Activated naive CD4-positive, alpha-beta T cell treated with Interleukin-2 at 50 U/mL for 16 hours (primary cell): Measurements from ENCODE around the gene SYVN1.

ENCODE experiments used
- DNase-seq: peaks from one replicate; pipeline ENCODE4 v3.0.0-alpha.2; 2020

SYVN1 gene

GRCh38 chr11:65111744-65112545 lies 22.4 kb downstream of the SYVN1 start, which contains the start of gene TM7SF2:
Gene TM7SF2 (plus strand): TSS chr11:65111872. CDS start chr11:65112016, 144 bp downstream.
- DNase-seq, result peak; percentile 94

GRCh38 chr11:65111159-65111743 lies 23.1 kb downstream of the SYVN1 start:
- no peak for DNase-seq

- DNase-seq, result peak; percentile 97
Measured at GRCh38 chr11:65110354-65110861, 23.9 kb downstream of the SYVN1 start.

GRCh38 chr11:65109231-65110198 lies 24.8 kb downstream of the SYVN1 start:
- DNase-seq, result no peak

GRCh38 chr11:65108469-65109123 lies 25.7 kb downstream of the SYVN1 start:
- DNase-seq, result no peak

- no peak for DNase-seq
Measured at GRCh38 chr11:65107751-65108468, 26.4 kb downstream of the SYVN1 start.

GRCh38 chr11:65107078-65107477 lies 27.2 kb downstream of the SYVN1 start:
- DNase-seq, result no peak

- no peak for DNase-seq
Measured at GRCh38 chr11:65104628-65105027, 29.7 kb downstream of the SYVN1 start.

GRCh38 chr11:65103476-65103875 lies 30.8 kb downstream of the SYVN1 start:
- DNase-seq, result no peak

- DNase-seq, result no peak
Measured at GRCh38 chr11:65102142-65103095, 31.9 kb downstream of the SYVN1 start.

GRCh38 chr11:65100674-65101350 lies 33.5 kb downstream of the SYVN1 start:
- DNase-seq, result no peak

- no peak for DNase-seq
Measured at GRCh38 chr11:65096926-65097325, 37.4 kb downstream of the SYVN1 start.

GRCh38 chr11:65095974-65096806 lies 38.1 kb downstream of the SYVN1 start, which contains the start of gene VPS51:
Gene VPS51 (plus strand): TSS chr11:65096214. CDS start chr11:65096251, 37 bp downstream.
- peak; percentile 85 for DNase-seq

- DNase-seq, result no peak
Measured at GRCh38 chr11:65095427-65095826, 38.9 kb downstream of the SYVN1 start.

GRCh38 chr11:65090628-65091027 lies 43.7 kb downstream of the SYVN1 start:
- no peak for DNase-seq

GRCh38 chr11:65089621-65090020 lies 44.7 kb downstream of the SYVN1 start:
- no peak for DNase-seq

- no peak for DNase-seq
Measured at GRCh38 chr11:65087827-65088226, 46.5 kb downstream of the SYVN1 start.

GRCh38 chr11:65087216-65087615 lies 47.1 kb downstream of the SYVN1 start:
- DNase-seq, result no peak

GRCh38 chr11:65086809-65087208 lies 47.5 kb downstream of the SYVN1 start:
- no peak for DNase-seq
